Measurements from ENCODE around the gene LCN15. TPM values are rescaled to one million over a fixed set of nuclear protein-coding genes. Genes with fewer than 3 reads are reported as not detected.

The LCN15 gene
- total RNA-seq, 1 donor from 2014 or later: 1.3 TPM

- H3K27me3 Mint-ChIP-seq (ENCODE audit: low read depth): no peaks in the 10 kb centered on the region
- peaks cover 3% of the 10 kb centered on the region for H3K4me1 Mint-ChIP-seq
- DNase-seq (ENCODE audit: low spot score in 2 of 2, unreplicated experiment in 2 of 2): no peak
- H3K36me3 Mint-ChIP-seq: no peaks in the 10 kb centered on the region
- no peak overlapping the region for H3K27ac Mint-ChIP-seq
- TF ChIP-seq CTCF (IDR thresholded peaks at IDR 0.05; ENCODE audit: unreplicated experiment): no peak
- H3K9me3 Mint-ChIP-seq: no peaks in the 10 kb centered on the region
- H3K4me3 Mint-ChIP-seq: no peak overlapping the region
Measured at GRCh38 chr9:136759436-136760325, 4.6 kb downstream of the LCN15 start.

- DNase-seq (ENCODE audit: low spot score in 2 of 2, unreplicated experiment in 2 of 2): no peak
- Mint-ChIP-seq H3K4me1 (peaks cover 3% of the 10 kb centered on the region), H3K9me3 (no peaks in the 10 kb centered on the region), H3K27me3 (ENCODE audit: low read depth) (no peaks in the 10 kb centered on the region), H3K4me3 (no peak overlapping the region), H3K36me3 (no peaks in the 10 kb centered on the region), H3K27ac (no peak overlapping the region)
- TF ChIP-seq CTCF (IDR thresholded peaks at IDR 0.05; ENCODE audit: unreplicated experiment): no peak
Measured at GRCh38 chr9:136759001-136759400, 5.3 kb downstream of the LCN15 start.

GRCh38 chr9:136757751-136758140 lies 6.6 kb downstream of the LCN15 start:
- peaks cover 3% of the 10 kb centered on the region for H3K4me1 Mint-ChIP-seq
- peaks cover under 1% of the 10 kb centered on the region for H3K9me3 Mint-ChIP-seq
- no peak for TF ChIP-seq CTCF (IDR thresholded peaks at IDR 0.05; ENCODE audit: unreplicated experiment)
- no peak overlapping the region for H3K27ac Mint-ChIP-seq
- H3K27me3 Mint-ChIP-seq (ENCODE audit: low read depth): peaks cover under 1% of the 10 kb centered on the region
- no peaks in the 10 kb centered on the region for H3K36me3 Mint-ChIP-seq
- H3K4me3 Mint-ChIP-seq: no peak overlapping the region
- no peak for DNase-seq (ENCODE audit: low spot score in 2 of 2, unreplicated experiment in 2 of 2)

- Mint-ChIP-seq H3K27me3 (ENCODE audit: low read depth) (peaks cover 5% of the 10 kb centered on the region), H3K27ac (no peak overlapping the region), H3K36me3 (no peaks in the 10 kb centered on the region), H3K9me3 (peaks cover 5% of the 10 kb centered on the region), H3K4me1 (peaks cover 3% of the 10 kb centered on the region), H3K4me3 (no peak overlapping the region)
- TF ChIP-seq CTCF (IDR thresholded peaks at IDR 0.05; ENCODE audit: unreplicated experiment): no peak
- no peak for DNase-seq (ENCODE audit: low spot score in 2 of 2, unreplicated experiment in 2 of 2)
Measured at GRCh38 chr9:136757328-136757727, 7.0 kb downstream of the LCN15 start.

- no peak overlapping the region for H3K27ac Mint-ChIP-seq
- H3K36me3 Mint-ChIP-seq: no peaks in the 10 kb centered on the region
- H3K9me3 Mint-ChIP-seq: peaks cover 10% of the 10 kb centered on the region
- no peak for DNase-seq (ENCODE audit: low spot score in 2 of 2, unreplicated experiment in 2 of 2)
- peaks cover 8% of the 10 kb centered on the region for H3K27me3 Mint-ChIP-seq (ENCODE audit: low read depth)
- no peak for TF ChIP-seq CTCF (IDR thresholded peaks at IDR 0.05; ENCODE audit: unreplicated experiment)
- H3K4me1 Mint-ChIP-seq: peaks cover 3% of the 10 kb centered on the region
- no peak overlapping the region for H3K4me3 Mint-ChIP-seq
Measured at GRCh38 chr9:136756836-136757235, 7.5 kb downstream of the LCN15 start.
